Right ventricle myocardium inferior (tissue), 1 donor: Measurements from ENCODE around the gene SEC23IP. TPM values are rescaled to one million over a fixed set of nuclear protein-coding genes. Genes with fewer than 3 reads are reported as not detected.
A peak's percentile ranks its signal among the peaks of the same experiment; 100 is the strongest.
"Not testable (repeated sequence)": the region's sequence is repeated elsewhere in the genome, so short reads cannot be mapped to it uniquely, and the experiment has no call there.

ENCODE experiments used
- ATAC-seq: fragments of 200-7000 bp; cut with Tn5 transposase; one replicate; pipeline ENCODE4 v1.9.1; 2020; ENCODE audit warnings: mild to moderate bottlenecking, moderate library complexity
- DNase-seq: peaks from one replicate; pipeline ENCODE4 v3.0.0; 2021; ENCODE audit errors: missing footprints
- intact Hi-C: fragments of 100-400 bp; cut with DNase I; formaldehyde crosslinking; loops from one replicate; pipeline ENCODE4 v1.11.0; 2022
- long read RNA-seq: library from polyadenylated mRNA; unstranded; transcript quantifications from one replicate; pipeline ENCODE4 v2.0.0, GENCODE V29; 2021
- total RNA-seq: library from RNA; stranded (reverse); fragmentation: NEBNext Ultra II Directional; extraction: Animal tissue kit (Norgen Biotek cat#: 25700); gene quantifications from one replicate; pipeline ENCODE4 v1.2.1, GENCODE V29; 2021
- donor health status: DM: no; HTN: yes; CAD: no; lungs with severe emphysema.

SEC23IP gene
- total RNA-seq: 23.5 TPM
- long read RNA-seq, full-length matches to known transcripts: 8 of 16 reads
- long read RNA-seq, partial matches to known transcripts: 3 of 16 reads
- long read RNA-seq, other reads (novel, unspliced or antisense): 5 of 16 reads

DNA sequence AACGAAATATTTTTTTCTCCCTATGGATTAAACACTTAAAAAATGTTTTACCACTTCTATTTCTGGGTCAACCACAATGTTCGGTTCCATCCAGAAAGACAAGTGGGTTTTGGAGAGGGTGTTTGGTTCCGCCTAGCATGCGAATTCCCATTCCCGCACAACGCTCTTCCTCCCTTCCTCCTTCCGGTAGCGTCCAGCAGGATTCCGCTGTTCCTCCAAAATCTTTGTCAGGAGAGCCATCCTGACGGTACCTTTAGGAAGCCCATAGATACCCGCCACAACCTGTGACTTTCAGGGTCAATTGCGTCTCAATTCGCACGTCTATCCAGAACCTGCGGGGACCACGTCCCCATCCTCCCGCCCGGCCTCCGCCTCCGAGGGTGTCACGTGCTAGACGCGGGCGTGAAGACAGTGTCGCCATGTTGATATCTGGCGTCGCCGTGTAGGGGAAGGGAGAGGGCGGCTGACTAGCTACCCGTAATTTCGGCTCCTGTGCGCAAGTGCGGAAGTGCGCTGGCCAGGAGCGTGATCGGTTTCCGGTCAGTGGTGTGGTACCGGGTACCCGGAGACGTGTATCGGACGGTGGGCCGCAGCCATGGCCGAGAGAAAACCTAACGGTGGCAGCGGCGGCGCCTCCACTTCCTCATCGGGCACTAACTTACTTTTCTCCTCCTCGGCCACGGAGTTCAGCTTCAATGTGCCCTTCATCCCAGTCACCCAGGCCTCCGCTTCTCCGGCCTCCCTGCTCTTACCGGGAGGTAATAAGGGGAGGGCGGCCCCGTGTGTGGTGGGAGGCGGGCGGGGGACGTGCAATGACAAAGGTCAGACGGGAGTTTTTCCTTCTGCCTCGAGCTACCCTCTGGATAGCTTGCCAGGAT, at the start of gene SEC23IP:
Gene SEC23IP, plus strand, starts transcription at position 543 of the 878 bp plus-strand sequence. Its CDS starts 53 bp downstream, at position 596.
- ATAC-seq (peak; percentile 99), DNase-seq (peak; percentile 99)
- intact Hi-C loops: loop anchor here (1.0 kb wide), 1 partner anchor 20 kb away; the partner anchor contains the start of gene MCMBP

DNA sequence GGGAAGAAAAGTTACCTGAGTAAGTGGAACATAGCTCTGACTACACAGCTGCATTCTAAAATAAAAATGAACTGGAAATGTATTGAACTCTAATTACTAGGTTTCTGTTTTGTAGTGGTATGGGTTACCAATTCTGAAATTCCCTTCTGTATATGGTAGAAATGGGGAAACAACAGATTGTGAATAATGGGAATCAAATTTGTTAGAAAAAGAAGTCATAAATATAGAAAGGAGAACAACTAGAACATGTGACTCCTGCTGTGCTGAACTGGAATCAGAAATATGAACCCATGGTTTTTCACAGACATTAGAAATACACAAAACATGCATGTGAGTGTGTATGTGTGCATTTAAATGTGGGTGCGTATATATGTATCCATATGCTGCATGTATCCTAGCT, 46.9 kb upstream of the SEC23IP start:
- intact Hi-C loops: no loop called here
- no peak for ATAC-seq
- DNase-seq: no peak

DNA sequence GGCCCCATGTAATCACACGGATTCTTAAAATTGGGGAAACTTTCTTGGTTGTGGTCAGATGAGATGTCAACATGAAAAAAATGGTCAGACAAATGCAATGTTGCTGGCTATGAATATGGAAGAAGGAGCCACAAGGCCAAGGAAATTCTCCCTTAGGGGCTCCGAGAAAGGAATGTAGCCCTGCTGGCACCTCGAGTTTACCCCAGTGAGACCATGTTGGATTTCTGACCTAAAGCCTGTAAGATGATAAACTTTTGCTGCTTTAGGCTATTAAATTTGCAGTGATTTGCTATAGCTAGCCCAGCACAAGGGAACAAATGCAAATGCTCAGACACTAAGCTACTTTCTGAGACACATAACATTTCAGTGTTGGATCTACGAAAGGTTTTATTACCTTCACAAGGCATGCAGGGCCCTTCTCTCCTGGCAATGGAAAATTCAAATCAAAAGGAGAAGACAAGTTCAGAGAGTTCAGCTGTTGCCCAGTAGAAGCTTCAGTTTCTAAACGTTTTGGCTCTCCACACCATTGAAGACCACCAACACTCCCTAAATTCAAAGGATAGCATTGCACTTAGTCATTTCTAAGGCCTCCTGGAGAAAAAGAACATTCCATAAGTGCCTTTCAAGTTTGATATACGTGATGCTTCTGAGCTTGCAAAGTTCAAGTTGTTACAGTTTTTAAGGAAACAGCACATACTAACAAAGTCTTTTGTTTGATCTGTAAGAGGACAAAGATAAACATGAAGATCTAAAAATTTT, 43.3 kb upstream of the SEC23IP start:
- DNase-seq: no peak
- intact Hi-C loops: no loop called here
- ATAC-seq: no peak

GRCh38 chr10:119849944-119850343, 42.6 kb upstream of the SEC23IP start:
- ATAC-seq: no peak
- DNase-seq: no peak
- intact Hi-C loops: no loop called here

GRCh38 chr10:119852277-119852676, 40.3 kb upstream of the SEC23IP start:
- DNase-seq (no peak), ATAC-seq (no peak)
- intact Hi-C loops: no loop called here

DNA sequence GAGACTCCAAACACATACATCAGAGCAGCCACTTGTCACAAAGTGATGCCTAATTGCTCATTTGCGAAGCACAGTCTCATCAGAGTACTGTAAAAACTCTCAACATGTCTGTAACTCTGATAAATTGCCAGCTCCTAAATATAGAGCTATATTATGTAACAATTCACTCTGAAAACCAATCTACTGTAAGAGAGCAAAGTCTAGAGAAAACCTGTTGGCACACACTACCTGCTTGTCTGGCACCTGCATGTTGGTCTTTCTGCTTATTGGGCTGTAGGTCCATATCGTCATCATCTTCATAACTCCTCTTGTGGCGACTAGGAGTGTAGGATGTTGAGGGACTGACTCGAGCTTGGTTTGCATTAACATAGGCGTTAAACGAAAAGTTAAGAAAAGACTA, 39.7 kb upstream of the SEC23IP start:
- intact Hi-C loops: no loop called here
- DNase-seq: no peak
- ATAC-seq: no peak

- intact Hi-C loops: no loop called here
- ATAC-seq: no peak
- DNase-seq: no peak
These were observed 39.0 kb upstream of the SEC23IP start for GRCh38 chr10:119853574-119853973.

- no peak for DNase-seq
- intact Hi-C loops: loop anchor here (2.0 to 5.0 kb wide), 2 partner anchors 106 to 249 kb away; no protein-coding TSS in a partner anchor
- no peak for ATAC-seq
These were observed 34.5 kb upstream of the SEC23IP start for GRCh38 chr10:119858063-119858462.

- no peak for DNase-seq
- ATAC-seq: no peak
- intact Hi-C loops: loop anchor here (1.0 to 5.0 kb wide), 3 partner anchors 107 to 251 kb away; no protein-coding TSS in a partner anchor
These were observed 32.9 kb upstream of the SEC23IP start for GRCh38 chr10:119859420-119860258.

DNA sequence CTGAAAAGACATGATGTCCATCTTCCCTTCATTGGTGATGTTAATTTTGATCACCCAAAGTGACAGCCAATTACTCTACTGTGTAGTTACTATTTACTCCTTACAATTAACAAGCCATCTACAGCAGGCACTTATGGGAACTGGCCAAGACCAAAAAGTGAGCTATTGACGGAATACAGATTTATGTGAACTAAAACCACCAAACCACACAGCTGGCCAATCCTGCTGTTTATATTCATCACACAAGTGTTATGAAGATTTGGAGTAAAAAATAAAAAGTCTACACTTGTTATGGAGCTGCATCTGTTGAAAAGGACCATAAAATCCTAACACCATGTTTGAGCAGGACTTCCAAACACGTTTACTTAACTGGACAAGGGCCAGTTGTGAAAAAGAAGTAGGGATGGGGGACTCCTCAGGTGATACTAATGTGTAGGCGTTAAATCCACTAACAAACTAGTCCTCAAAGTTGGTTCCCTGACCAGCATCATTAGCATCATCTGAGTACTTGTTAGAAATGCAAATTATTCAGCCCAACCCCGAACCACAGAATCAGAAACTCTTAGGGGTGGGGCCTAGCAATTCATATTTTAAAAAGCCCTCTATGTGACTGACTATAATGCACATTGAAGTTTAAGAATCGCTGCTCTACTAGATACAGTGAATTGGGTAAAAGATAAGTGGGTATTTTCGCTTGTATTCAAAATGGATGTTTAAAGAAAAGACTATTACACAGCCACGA, 31.5 kb upstream of the SEC23IP start:
- no peak for ATAC-seq
- no peak for DNase-seq
- intact Hi-C loops: no loop called here

DNA sequence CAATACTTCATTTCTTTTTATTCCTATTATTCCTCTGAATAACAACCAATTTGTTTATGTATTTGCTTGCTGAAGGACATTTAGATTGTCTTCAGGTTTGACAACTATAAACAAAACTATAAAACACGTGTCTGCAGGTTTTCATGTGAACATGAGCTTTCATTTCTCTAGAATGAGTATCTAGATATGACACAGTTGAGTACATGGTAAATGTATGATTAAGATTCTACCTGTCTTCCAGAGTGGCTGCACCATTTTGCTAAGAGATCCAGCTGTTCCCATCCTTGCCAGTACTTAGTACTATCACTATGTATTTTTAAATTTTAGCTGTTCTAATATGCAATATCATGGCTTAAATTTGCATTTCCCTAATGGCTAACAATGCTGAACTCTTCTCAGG, 30.0 kb upstream of the SEC23IP start:
- no peak for DNase-seq
- intact Hi-C loops: no loop called here
- no peak for ATAC-seq

DNA sequence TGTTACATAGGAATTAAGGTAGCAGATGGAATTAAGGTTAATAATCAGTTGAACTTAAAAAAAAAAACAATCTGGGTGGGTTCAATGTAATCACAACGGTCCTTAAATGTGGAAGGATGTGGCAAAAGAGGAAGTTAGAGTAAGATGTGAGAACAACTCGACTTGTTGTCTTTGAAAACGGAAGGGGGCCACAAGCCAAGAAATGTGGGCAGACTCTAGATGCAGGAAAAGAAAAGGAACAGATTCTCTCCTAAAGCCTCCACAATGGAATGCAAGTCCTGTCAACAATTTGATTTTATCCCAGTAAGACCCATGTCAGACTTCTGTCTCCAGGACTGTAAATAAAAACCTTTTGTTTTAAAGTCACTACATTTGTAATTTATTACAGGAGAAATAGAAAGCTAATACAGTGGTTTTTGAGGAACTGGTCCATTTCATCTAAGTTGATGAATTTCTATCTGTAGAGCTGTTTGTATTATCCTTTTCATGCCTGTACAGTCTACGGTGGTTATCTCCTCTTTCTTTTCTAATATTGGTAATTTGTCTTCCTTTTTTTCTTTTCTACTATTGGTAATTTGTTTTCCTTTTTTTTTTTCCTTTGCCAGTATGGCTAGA, 28.5 kb upstream of the SEC23IP start:
- DNase-seq (no peak), ATAC-seq (no peak)
- intact Hi-C loops: no loop called here

- intact Hi-C loops: no loop called here
- ATAC-seq: no peak
- no peak for DNase-seq
These were observed 26.8 kb upstream of the SEC23IP start for GRCh38 chr10:119865699-119866240.

GRCh38 chr10:119867317-119867716, 25.2 kb upstream of the SEC23IP start:
- ATAC-seq (no peak), DNase-seq (no peak)
- intact Hi-C loops: no loop called here

DNA sequence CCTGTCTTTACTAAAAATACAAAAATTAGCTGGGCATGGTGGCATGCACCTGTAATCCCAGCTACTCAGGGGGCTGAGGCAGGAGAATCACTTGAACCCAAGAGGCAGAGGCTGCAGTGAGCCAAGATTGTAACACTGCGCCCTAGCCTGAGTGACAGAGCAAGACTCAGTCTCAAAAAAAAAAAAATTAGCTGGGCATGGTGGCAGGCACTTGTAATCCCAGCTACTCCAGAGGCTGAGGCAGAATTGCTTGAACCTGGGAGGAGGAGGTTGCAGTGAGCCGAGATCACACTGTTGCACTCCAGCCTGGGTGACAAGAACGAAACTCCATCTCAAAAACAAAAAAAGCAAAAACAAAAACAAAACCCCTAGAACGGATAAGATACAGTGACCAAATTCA, 23.1 kb upstream of the SEC23IP start:
- ATAC-seq, DNase-seq, intact Hi-C loops: not testable (repeated sequence)

GRCh38 chr10:119871881-119872609, 20.5 kb upstream of the SEC23IP start:
- intact Hi-C loops: loop anchor here (1.0 to 2.0 kb wide), 2 partner anchors 20 to 145 kb away; partner anchors contain the start of genes INPP5F and SEC23IP
- peak; percentile 80 for DNase-seq

DNA sequence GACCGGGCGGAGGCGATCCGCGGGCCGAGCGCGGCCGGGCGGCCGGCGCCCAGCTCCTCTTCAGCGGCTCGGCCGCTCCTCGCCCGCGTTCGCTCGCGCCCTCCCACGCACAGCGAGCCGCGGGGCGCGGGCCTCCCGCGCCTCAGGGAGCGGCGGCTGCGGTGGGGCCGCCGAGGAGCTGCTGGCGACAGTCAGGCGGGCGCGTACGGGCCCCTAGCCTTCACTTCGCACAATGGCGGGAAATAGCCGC, 20.0 kb upstream of the SEC23IP start, which contains the start of gene MCMBP:
Gene MCMBP, minus strand, starts transcription at position 234 of the 250 bp plus-strand sequence. CDS start 259 bp downstream, outside the sequence.
- intact Hi-C loops: loop anchor here (1.0 to 2.0 kb wide), 2 partner anchors 20 to 146 kb away; partner anchors contain the start of genes INPP5F and SEC23IP
- DNase-seq (no peak), ATAC-seq (no peak)

More at GRCh38 chr10:119871881-119872609, 20.5 kb upstream of the SEC23IP start:
- ATAC-seq: peak; percentile 5
